Measurements from ENCODE around the gene SETD2. TPM values are rescaled to one million over a fixed set of nuclear protein-coding genes. Genes with fewer than 3 reads are reported as not detected.

The SETD2 gene
- polyA plus RNA-seq, 4 donors = 15.9 to 38.3 (median 18.7) TPM

DNA sequence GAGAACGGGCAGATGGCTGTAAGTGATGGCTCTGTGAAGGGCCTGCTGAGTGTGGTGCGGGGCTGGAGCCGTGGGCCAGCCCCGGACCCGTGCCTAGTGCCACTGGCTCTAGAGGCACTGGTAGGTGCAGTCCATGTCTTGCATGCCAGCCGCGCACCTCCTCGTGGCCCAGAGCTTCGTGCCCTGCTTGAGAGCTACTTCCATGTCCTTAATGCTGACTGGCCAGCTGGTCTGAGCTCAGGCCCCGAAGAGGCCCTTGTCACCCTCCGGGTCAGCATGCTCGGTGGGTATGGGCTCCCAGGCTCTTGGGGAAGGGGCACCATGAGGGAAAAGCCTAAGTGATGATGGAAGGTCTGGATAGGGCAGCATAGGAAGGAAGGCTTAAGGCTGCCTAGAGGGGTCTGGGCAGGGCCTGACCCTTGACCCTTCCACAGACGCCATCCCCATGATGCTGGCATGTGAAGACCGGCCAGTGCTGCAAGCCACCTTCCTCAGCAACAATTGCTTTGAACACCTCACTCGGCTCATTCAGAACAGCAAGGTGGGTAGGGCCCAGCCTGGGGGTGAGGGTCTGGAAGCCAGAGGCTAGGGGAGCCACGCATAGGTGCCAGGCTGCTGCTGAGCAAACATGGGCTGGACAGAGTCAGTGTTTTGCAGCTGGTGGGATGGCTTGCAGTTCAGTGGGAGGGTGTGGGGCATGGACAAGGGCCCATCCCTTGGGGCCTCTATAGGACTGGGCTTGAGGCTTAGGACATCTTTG lies 172.3 kb downstream of the SETD2 start:
- H3K27me3 ChIP-seq (ENCODE audit: control insufficient read depth in 3 of 3, insufficient read depth in 3 of 3, low read length in 3 of 3) = no peaks in the 10 kb centered on the region
- WGBS, 3 donors = 89 to 94% (median 94%) methylated on average over 16 of the region's 16 CpGs
- no peak overlapping the region for H3K4me3 ChIP-seq (ENCODE audit: low read depth in 1 of 3, low read length in 3 of 3)
- FAIRE-seq (no peak), DNase-seq (no peak)
- peaks cover 0 to 86% (median 0%) of the 10 kb centered on the region in 3 donors for H3K36me3 ChIP-seq (ENCODE audit: control insufficient read depth in 3 of 3, insufficient read depth in 2 of 3, low read depth in 1 of 3, low read length in 3 of 3)
- H3K9me3 ChIP-seq (ENCODE audit: control insufficient read depth in 2 of 2, insufficient read depth in 1 of 2, low read depth in 1 of 2, low read length in 1 of 2) = no peaks in the 10 kb centered on the region
- H3K27ac ChIP-seq (ENCODE audit: low read depth in 1 of 3, low read length in 2 of 3) = no peak overlapping the region
- peaks cover 5 to 16% (median 10%) of the 10 kb centered on the region in 3 donors for H3K4me1 ChIP-seq (ENCODE audit: control insufficient read depth in 3 of 3, insufficient read depth in 2 of 3, low read depth in 1 of 3, low read length in 2 of 3)

DNA sequence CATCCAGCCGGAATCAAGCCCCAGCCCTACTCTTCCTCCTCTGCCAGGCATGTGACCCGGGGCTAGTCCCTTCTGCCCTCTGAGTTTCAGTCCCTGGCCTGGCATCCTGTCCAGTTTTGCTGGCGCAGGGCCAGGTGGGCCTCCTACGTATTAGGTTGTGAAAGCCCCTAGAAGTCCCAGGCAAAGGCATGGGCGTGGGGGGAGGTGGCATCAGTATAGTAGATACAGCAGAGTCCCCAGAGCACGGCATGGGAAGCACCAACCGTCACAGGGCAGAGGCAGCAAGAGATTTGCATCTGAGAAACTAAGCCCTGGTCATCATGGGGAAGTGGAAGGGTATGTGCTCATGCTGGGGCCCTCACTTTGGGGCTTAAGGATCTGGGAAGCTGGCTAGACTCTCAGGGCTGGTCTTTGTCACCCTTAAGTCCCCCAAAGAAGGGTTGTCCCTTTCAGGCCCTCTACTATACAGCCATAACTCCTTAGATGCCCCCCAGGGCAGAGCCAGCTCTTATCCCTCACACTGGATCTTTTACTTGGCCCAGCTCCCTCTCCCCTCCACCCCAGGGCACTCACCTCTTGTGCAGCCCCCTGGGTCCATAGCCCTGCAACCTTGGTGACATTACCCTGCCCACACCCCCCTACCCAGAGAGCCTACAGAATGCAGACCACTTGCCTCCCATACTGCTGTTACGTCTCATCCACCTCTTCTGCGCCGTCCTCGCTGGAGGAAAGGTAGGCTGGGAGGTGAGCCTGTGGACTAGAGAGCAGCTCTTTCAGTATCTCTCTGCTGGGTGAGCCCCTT lies 173.1 kb downstream of the SETD2 start:
- WGBS, 3 donors = 81 to 90% (median 86%) methylated on average over 11 of the region's 11 CpGs
- Histone ChIP-seq H3K9me3 (ENCODE audit: control insufficient read depth in 2 of 2, insufficient read depth in 1 of 2, low read depth in 1 of 2, low read length in 1 of 2) (no peaks in the 10 kb centered on the region), H3K36me3 (ENCODE audit: control insufficient read depth in 3 of 3, insufficient read depth in 2 of 3, low read depth in 1 of 3, low read length in 3 of 3) (peaks cover 0 to 83% (median 0%) of the 10 kb centered on the region in 3 donors), H3K4me3 (ENCODE audit: low read depth in 1 of 3, low read length in 3 of 3) (no peak overlapping the region), H3K4me1 (ENCODE audit: control insufficient read depth in 3 of 3, insufficient read depth in 2 of 3, low read depth in 1 of 3, low read length in 2 of 3) (peaks cover 7 to 21% (median 10%) of the 10 kb centered on the region in 3 donors), H3K27ac (ENCODE audit: low read depth in 1 of 3, low read length in 2 of 3) (no peak overlapping the region), H3K27me3 (ENCODE audit: control insufficient read depth in 3 of 3, insufficient read depth in 3 of 3, low read length in 3 of 3) (no peaks in the 10 kb centered on the region)
- FAIRE-seq (no peak), DNase-seq (no peak)

DNA sequence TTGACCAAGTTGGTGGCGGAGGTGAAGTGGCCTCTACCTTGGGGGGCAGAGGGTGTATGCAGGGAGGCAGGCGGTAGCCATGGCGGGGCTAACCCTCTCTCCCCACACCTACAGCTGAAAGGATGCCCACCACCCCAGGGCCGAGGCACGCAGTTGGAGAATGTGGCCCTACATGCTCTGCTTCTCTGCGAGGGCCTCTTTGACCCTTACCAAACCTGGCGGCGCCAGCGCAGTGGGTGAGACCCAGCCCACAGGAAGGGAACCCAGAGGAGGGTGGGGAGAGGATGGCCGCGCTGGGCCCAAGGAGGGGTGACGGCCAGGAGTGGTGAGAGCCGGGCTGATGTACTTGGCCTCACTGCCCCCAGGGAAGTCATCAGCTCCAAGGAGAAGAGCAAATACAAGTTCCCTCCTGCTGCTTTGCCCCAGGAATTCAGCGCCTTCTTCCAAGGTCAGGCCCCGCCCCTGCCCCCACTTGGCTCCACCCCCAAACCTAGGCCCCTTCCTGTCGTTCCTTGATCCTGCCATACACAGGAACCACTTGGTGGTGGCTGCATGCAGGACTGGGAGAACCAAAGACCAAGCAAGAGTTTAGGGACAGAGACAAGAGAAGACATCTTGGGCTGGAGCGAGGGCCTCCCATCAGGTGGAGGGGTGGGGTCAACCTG lies 174.6 kb downstream of the SETD2 start:
- H3K4me1 ChIP-seq (ENCODE audit: control insufficient read depth in 3 of 3, insufficient read depth in 2 of 3, low read depth in 1 of 3, low read length in 2 of 3) = peaks cover 7 to 26% (median 10%) of the 10 kb centered on the region in 3 donors
- peaks cover 0 to 82% (median 0%) of the 10 kb centered on the region in 3 donors for H3K36me3 ChIP-seq (ENCODE audit: control insufficient read depth in 3 of 3, insufficient read depth in 2 of 3, low read depth in 1 of 3, low read length in 3 of 3)
- 85 to 92% (median 87%) methylated on average over 17 of the region's 17 CpGs for WGBS, 3 donors
- no peak overlapping the region for H3K27ac ChIP-seq (ENCODE audit: low read depth in 1 of 3, low read length in 2 of 3)
- H3K4me3 ChIP-seq (ENCODE audit: low read depth in 1 of 3, low read length in 3 of 3) = no peak overlapping the region
- no peaks in the 10 kb centered on the region for H3K9me3 ChIP-seq (ENCODE audit: control insufficient read depth in 2 of 2, insufficient read depth in 1 of 2, low read depth in 1 of 2, low read length in 1 of 2)
- H3K27me3 ChIP-seq (ENCODE audit: control insufficient read depth in 3 of 3, insufficient read depth in 3 of 3, low read length in 3 of 3) = no peaks in the 10 kb centered on the region
- DNase-seq (no peak), FAIRE-seq (no peak)

DNA sequence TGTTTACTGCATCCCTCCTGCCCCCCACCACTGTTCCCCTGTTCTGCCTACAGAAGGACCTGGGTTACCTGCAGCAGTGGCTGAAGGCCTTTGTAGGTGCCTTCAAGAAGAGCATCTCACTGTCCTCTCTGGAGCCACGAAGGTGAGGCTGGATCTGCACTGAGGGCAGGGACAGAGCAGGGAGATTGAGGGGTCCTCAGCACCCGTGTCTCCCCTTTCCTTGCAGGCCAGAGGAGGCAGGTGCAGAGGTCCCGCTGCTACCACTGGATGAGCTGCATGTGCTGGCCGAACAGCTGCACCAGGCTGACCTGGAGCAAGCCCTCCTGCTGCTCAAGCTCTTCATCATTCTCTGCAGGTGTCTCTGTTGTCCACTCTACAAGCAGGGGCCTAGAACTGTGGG lies 175.3 kb downstream of the SETD2 start:
- Histone ChIP-seq H3K27me3 (ENCODE audit: control insufficient read depth in 3 of 3, insufficient read depth in 3 of 3, low read length in 3 of 3) (no peaks in the 10 kb centered on the region), H3K4me3 (ENCODE audit: low read depth in 1 of 3, low read length in 3 of 3) (no peak overlapping the region), H3K9me3 (ENCODE audit: control insufficient read depth in 2 of 2, insufficient read depth in 1 of 2, low read depth in 1 of 2, low read length in 1 of 2) (no peaks in the 10 kb centered on the region), H3K27ac (ENCODE audit: low read depth in 1 of 3, low read length in 2 of 3) (peak overlapping the region in 1 of 3 donors; percentile 78), H3K36me3 (ENCODE audit: control insufficient read depth in 3 of 3, insufficient read depth in 2 of 3, low read depth in 1 of 3, low read length in 3 of 3) (peaks cover 0 to 77% (median 0%) of the 10 kb centered on the region in 3 donors), H3K4me1 (ENCODE audit: control insufficient read depth in 3 of 3, insufficient read depth in 2 of 3, low read depth in 1 of 3, low read length in 2 of 3) (peaks cover 7 to 26% (median 10%) of the 10 kb centered on the region in 3 donors)
- WGBS, 3 donors = 87 to 96% (median 88%) methylated on average over 4 of the region's 4 CpGs
- no peak for FAIRE-seq
- DNase-seq = no peak

DNA sequence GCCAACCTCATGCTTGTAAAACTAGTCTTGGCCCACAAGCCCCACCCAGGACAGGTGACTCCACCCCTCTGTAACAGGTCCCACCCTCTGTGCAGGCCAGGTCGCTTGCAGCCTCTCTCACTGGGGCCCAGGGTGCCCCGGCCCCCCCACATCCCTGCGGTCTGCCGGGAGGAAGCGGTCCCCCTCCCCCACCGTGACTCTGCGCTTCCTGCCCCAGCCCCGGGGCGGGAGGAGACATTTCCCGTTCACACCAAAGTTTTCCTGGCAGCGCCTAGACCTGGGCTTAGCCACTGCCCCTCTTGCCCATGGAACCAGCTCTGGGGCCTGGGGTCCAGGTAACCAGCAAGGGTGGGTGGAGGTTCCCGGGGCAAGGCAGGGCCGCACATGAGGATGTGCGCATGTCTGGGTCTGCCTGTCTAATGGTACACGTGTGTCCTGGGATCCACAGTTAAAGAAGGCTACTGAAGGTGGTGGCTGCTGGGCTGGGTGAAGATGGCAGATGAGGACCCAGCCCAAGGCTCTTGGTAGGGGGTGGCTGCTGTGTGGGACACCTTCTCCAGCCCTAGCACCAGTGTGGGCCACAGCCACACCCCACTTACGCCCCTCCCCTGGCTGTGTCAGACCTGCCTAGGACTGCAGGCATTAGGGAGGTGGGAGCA lies 176.0 kb downstream of the SETD2 start:
- WGBS, 3 donors = 34 to 59% (median 50%) methylated on average over 14 to 16 of the region's 16 CpGs
- no peak for FAIRE-seq
- H3K36me3 ChIP-seq (ENCODE audit: control insufficient read depth in 3 of 3, insufficient read depth in 2 of 3, low read depth in 1 of 3, low read length in 3 of 3) = peaks cover 0 to 70% (median 0%) of the 10 kb centered on the region in 3 donors
- peak overlapping the region in 2 of 3 donors; percentile 44 to 78 for H3K27ac ChIP-seq (ENCODE audit: low read depth in 1 of 3, low read length in 2 of 3)
- peak; percentile 70 to 74 for DNase-seq
- H3K27me3 ChIP-seq (ENCODE audit: control insufficient read depth in 3 of 3, insufficient read depth in 3 of 3, low read length in 3 of 3) = no peaks in the 10 kb centered on the region
- H3K9me3 ChIP-seq (ENCODE audit: control insufficient read depth in 2 of 2, insufficient read depth in 1 of 2, low read depth in 1 of 2, low read length in 1 of 2) = no peaks in the 10 kb centered on the region
- H3K4me1 ChIP-seq (ENCODE audit: control insufficient read depth in 3 of 3, insufficient read depth in 2 of 3, low read depth in 1 of 3, low read length in 2 of 3) = peaks cover 7 to 26% (median 10%) of the 10 kb centered on the region in 3 donors
- H3K4me3 ChIP-seq (ENCODE audit: low read depth in 1 of 3, low read length in 3 of 3) = peak overlapping the region in 1 of 3 donors; percentile 12

DNA sequence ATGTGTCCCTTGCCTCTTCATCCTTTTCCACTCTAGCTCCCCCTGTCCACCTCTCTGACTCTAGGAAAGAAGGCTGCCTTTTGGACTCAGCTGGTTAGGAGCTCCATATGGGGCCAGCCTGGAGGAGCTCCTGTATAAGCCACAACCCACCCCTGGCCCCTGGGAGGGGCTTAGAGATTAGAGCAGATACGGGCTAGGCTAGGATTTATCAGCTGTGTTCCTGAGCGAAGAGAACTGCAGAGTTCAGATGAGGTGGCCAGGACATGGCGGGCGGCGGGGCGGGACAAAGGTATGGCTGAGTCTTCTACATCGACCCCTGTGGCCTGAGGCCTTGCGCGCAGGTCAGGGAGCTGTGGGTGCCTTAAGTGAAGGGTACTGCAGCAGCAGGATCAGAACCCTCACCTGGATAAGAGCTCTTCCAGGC lies 176.6 kb downstream of the SETD2 start:
- peaks cover 0 to 65% (median 0%) of the 10 kb centered on the region in 3 donors for H3K36me3 ChIP-seq (ENCODE audit: control insufficient read depth in 3 of 3, insufficient read depth in 2 of 3, low read depth in 1 of 3, low read length in 3 of 3)
- DNase-seq = peak in 1 of 2 donors; percentile 71
- WGBS, 3 donors = 49 to 59% (median 57%) methylated on average over 9 of the region's 9 CpGs
- H3K27ac ChIP-seq (ENCODE audit: low read depth in 1 of 3, low read length in 2 of 3) = peak overlapping the region in 2 of 3 donors; percentile 44 to 72
- no peaks in the 10 kb centered on the region for H3K9me3 ChIP-seq (ENCODE audit: control insufficient read depth in 2 of 2, insufficient read depth in 1 of 2, low read depth in 1 of 2, low read length in 1 of 2)
- peaks cover 7 to 26% (median 10%) of the 10 kb centered on the region in 3 donors for H3K4me1 ChIP-seq (ENCODE audit: control insufficient read depth in 3 of 3, insufficient read depth in 2 of 3, low read depth in 1 of 3, low read length in 2 of 3)
- H3K27me3 ChIP-seq (ENCODE audit: control insufficient read depth in 3 of 3, insufficient read depth in 3 of 3, low read length in 3 of 3) = no peaks in the 10 kb centered on the region
- H3K4me3 ChIP-seq (ENCODE audit: low read depth in 1 of 3, low read length in 3 of 3) = no peak overlapping the region
- no peak for FAIRE-seq

DNA sequence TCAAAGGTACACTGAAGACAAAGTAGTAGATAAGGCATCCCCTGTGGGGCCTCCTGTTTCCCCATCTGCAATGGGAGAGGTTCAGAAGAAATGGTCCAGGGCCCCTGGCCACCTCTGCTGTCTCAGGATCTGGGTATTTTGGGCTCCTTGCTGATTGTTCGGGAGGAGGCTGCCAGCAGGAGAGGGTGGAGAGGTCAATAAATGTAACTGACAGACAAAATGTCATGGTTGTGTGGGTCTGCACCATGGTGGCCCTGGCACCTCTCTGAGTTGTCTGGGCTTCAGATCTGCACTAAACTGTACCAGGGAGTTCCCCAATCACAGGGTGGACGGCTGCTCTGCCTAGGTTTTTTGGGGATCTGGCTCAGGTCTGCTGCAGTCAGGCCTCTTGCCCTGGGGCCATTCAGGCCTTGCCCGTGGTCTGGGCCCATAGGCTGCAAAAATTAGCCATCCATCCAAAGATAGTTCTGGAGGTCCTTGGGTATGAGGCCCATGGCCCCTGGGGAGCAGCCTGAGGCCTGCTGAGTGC lies 177.1 kb downstream of the SETD2 start:
- Histone ChIP-seq H3K36me3 (ENCODE audit: control insufficient read depth in 3 of 3, insufficient read depth in 2 of 3, low read depth in 1 of 3, low read length in 3 of 3) (peaks cover 0 to 60% (median 0%) of the 10 kb centered on the region in 3 donors), H3K4me3 (ENCODE audit: low read depth in 1 of 3, low read length in 3 of 3) (no peak overlapping the region), H3K27me3 (ENCODE audit: control insufficient read depth in 3 of 3, insufficient read depth in 3 of 3, low read length in 3 of 3) (no peaks in the 10 kb centered on the region), H3K27ac (ENCODE audit: low read depth in 1 of 3, low read length in 2 of 3) (peak overlapping the region in 2 of 3 donors; percentile 44 to 72), H3K4me1 (ENCODE audit: control insufficient read depth in 3 of 3, insufficient read depth in 2 of 3, low read depth in 1 of 3, low read length in 2 of 3) (peaks cover 7 to 29% (median 10%) of the 10 kb centered on the region in 3 donors), H3K9me3 (ENCODE audit: control insufficient read depth in 2 of 2, insufficient read depth in 1 of 2, low read depth in 1 of 2, low read length in 1 of 2) (no peaks in the 10 kb centered on the region)
- 74 to 79% (median 77%) methylated on average over 3 of the region's 3 CpGs for WGBS, 3 donors
- FAIRE-seq (no peak), DNase-seq (no peak)
